Activated naive CD4-positive, alpha-beta T cell treated with anti-CD3 and anti-CD28 coated beads, Interleukin-2, amount 50 U/mL, for 16 hours (primary cell): ENCODE results near the gene C3orf52.

Source experiments
- DNase-seq: peaks from one replicate; pipeline ENCODE4 v3.0.0-alpha.2; 2020

C3orf52 gene

GRCh38 chr3:112119962-112120836 lies 34.0 kb downstream of the C3orf52 start:
- DNase-seq, result no peak

DNA sequence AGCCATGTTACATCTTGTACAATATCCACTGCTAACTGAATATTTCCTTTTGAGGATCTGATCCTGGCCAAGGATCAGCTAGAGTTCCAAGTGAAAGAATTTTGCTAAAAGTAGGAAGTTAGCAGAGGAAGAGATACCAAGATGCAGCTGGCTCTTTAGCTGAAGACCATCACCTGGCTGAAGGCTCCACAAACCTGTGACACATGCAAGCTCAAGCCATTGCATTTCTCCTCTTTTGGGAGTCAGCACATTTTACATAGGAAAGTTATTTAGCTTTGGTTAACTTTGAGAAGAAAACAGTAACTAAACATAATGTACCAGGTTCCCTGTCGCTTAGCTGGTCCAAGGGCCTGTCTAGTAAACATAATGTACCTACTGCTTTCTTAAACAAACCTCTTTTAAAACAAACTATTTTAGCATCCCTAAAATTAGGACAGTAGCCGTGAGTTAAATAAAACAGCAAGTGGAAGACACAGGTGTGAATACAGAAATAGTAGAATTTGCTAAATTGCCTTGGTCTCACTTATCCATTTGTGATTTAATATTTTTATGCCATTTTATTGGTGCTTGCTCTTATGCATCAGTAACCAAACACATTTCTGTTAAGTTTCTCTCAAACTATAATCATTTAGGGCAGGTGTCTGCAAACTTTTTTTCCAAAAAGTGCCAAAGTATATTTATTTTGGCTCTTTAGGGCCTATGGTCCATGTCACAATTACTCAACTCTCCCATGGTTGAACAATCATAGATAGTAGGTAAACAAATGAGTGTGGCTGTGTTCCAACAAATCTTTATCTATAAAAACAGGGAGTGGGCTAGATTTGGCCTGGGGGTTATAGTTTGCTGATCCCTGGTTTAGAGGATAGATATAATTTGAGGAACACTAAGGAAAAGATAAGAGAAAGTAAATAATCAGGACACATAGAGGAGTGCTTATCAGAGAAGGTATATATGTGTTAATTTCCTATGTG lies 35.7 kb downstream of the C3orf52 start:
- no peak for DNase-seq

- no peak for DNase-seq
Observed at GRCh38 chr3:112122870-112123269, 36.7 kb downstream of the C3orf52 start.

DNA sequence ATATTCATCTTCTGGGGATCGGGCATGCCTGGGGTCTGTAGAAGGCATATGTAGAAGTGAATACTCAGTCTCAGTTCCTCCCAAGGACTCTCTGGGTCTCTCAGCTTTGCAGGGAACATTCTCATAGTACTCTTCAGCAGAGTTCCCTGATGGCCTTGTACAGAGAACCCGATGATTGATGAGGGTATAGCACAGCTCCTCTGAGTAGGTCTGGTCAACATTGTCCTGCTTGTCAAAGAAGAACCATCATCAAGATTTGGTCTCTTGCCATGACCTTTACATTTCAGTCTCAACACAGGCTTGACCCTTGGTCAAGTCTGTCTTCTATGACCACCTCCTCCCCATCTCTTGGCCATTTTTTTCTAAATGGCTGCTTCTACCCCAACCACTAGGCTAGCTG lies 37.4 kb downstream of the C3orf52 start:
- no peak for DNase-seq

DNA sequence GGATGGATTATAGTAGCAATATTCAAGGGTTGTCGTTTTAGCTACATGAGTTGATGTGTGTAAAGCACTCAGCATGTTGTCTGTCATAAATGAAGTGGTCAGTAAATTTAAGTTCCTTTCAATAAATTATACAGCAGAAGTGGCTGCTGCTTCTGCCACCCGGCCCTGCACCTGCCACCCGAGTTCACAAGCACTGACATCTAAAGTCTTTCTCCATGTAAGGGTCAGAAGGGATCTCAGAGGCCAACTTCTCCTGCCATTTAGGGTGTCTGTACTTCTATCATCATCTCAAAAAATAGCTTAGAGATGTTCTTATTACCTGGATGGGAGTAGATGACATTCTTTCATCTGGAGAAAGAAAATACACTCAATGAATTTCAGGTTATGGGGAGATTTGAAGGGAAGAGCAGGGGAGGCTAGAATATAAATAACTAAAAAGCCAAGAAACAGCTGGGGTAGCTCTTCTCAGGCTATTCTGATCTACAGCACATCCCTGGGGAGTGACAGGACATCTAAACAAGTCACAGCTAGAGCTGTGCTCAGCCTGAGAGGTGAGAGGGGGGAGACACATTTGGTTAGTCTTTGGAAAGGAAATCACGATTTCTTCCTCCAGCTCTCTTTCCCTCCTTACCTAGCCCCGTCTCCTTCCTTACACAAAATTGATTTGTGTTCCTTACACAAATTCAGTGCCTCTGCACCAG lies 38.9 kb downstream of the C3orf52 start:
- no peak for DNase-seq

GRCh38 chr3:112126511-112126911 lies 40.3 kb downstream of the C3orf52 start:
- DNase-seq, result no peak

DNA sequence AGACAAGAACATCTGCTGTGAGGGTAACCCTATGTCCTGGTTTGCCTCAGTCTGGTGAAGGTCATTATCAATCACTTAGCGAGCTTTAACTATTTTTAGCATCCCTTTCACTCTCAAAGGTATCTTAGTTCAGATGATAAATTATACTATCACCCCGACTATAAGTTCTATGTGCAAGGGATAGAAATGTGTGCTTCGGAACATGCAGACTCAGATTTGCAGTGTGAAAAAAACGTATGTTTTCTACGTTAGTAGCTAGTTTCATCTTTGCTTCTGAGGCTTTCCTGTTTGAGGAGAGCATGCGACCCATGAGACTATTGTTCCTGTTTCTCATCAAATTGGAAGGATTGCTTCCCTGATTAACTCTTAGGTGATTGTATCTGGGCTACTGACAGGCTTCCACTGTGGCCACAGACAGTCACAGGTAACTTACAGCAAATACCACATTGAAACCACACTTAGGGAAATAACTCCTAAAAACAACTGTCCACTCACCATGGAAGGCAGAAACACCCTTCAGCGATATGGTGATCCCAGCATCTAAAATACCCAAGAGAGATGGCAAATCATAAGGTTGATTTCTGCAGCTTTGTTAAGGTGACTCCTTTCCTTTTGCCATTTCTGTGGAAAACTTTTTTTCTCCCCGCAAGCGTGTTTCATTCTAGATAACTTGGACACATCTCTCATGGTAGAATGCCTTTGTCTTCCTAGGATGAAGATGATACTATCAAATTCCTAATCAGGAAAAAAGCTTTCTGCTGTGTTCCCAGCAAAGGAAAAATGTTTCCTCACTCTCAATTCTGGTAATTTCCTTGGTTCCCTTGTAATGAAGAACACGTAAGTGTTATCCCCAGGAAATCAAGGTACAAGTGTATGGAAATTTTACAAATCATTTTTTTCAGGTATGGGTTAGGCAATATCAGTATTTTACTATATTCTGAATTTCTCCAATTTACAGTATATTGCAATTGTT lies 41.6 kb downstream of the C3orf52 start:
- DNase-seq, result no peak

DNA sequence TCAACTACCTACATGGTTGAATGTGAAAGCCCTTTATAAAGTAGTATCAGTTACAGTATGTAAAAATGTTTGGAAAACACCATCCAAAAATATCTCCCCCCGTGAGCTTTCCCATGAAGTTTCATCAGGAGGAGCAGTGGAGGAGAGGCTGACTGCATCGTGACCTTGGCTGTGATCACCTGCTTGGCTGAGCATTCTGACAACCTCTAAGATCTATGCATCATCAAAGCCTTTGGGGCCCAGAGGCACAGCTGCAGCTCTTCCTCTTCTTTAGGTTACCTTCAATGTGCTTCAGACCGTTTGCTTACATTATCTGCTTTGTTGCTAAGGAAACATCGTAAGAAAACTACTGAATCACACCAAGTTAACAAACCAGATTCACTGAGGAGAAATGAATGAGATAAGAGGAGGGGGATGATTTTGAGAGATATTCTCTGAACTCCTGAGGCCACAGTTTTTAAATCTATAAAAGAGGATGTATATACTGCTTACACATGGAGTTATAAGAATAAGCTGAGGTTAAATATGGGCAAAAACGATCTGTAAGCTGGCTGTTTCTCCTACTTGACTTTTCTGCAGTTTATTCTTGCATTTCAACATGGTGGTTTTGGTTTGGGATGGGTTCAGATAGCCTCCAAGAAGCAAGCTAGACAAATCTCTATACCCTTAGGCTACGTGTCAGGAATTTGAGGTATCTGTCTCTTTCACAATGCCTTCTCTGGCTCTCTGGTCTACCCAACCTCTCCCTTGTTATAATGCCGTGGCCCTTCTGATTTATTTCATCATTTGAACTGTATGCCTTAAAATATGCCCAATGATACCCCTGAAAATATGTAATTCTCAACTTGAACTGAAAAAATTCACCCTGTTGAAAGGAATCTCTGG lies 42.9 kb downstream of the C3orf52 start:
- peak; percentile 51 for DNase-seq

- DNase-seq, result no peak
Observed at GRCh38 chr3:112129925-112130637, 43.9 kb downstream of the C3orf52 start.

DNA sequence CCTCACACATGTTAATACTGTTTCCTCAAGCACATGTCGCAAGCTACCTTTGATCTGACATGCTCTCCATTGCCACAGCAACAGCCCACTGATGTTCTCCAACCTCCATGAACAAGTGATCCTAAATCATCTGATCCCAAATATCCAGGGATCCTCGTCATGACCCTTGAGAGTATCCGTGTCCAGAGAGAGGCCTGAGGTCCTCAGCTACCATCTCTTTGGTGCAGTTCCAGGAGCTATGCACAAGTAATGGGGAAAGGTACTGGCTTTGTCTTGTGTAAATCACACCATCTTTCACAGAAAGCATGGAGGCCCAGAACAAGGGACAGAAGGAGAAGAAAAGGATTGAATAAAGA lies 44.4 kb downstream of the C3orf52 start:
- no peak for DNase-seq

GRCh38 chr3:112131111-112131510 lies 44.9 kb downstream of the C3orf52 start:
- DNase-seq, result no peak

- DNase-seq, result no peak
Observed at GRCh38 chr3:112132088-112132487, 45.9 kb downstream of the C3orf52 start.

- DNase-seq, result no peak
Observed at GRCh38 chr3:112132554-112132953, 46.4 kb downstream of the C3orf52 start.

DNA sequence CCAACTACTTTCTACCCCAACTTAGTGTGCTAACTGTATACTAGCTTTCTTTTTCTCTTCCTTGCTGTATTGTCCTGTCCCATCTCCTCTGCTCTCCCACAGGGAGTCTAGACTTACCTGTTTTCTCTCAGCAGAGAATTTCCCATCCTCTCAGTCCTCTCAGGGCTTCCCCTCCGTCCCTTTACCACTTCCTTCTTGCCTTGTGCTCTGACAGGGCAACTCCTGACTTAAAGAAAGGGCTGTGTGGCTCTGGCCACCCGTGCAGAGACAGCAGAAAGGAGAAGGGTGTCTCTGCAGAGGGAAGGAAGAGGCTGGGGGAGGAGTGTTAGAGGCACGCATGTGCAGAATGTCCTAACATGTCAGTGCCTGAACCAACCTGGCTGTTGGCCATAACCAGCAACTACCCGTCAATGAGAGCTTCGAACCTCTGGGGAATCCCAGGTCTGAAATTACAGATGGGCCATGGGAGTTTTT lies 46.8 kb downstream of the C3orf52 start, which contains the start of gene GCSAM:
Gene GCSAM, minus strand, starts transcription at position 274 of the 474 bp plus-strand sequence. Its CDS starts 128 bp downstream, at position 146.
- peak; percentile 58 for DNase-seq

- no peak for DNase-seq
Observed at GRCh38 chr3:112133626-112134334, 47.6 kb downstream of the C3orf52 start.

GRCh38 chr3:112134335-112135124 lies 48.3 kb downstream of the C3orf52 start:
- no peak for DNase-seq

DNA sequence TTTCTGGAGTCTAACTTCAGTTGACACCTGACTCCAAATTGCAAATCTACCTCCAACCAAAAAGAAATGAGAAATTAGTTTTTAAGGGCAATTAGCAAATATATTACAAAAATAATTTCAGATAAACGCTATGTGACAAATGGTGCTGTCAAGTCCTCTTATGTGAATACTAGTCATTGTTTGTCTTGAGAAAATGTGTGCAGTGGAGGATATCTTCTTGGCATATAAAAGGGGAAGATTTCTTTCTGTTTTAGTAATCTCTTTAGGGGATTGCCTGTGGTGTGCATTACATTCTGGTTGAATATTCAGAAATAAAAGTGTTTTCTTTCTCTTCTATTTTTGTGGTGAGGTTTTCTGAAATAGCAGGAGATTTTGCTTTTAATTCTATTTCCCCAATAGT lies 49.9 kb downstream of the C3orf52 start:
- DNase-seq, result no peak

GRCh38 chr3:112136959-112137693 lies 50.9 kb downstream of the C3orf52 start:
- peak; percentile 36 for DNase-seq
